HepG2 (cell line): ENCODE measurements around the gene CCM2. TPM values are rescaled to one million over a fixed set of nuclear protein-coding genes. Genes with fewer than 3 reads are reported as not detected.

ENCODE experiments used
- BATF2 ChIP-seq: sonication (generic); formaldehyde crosslinking; IDR thresholded peaks from 2 replicates; pipeline ENCODE4 v1.8.0; 2022; ENCODE audit warnings: mild to moderate bottlenecking, missing genetic modification reagents, moderate library complexity
- DMAP1 ChIP-seq: IDR thresholded peaks from 2 replicates; pipeline ENCODE4 v1.6.1; 2016
- FOSL2 ChIP-seq: sonication (generic); formaldehyde crosslinking; IDR thresholded peaks from 2 replicates; pipeline ENCODE4 v1.4.0; 2020; ENCODE audit warnings: missing genetic modification reagents
- FOXJ3 ChIP-seq: sonication (generic); formaldehyde crosslinking; IDR thresholded peaks from 2 replicates; pipeline ENCODE4 v1.4.0; 2020; ENCODE audit warnings: missing genetic modification reagents, mild to moderate bottlenecking, borderline replicate concordance
- GTF2F1 ChIP-seq: fragments of 150-350 bp; IDR thresholded peaks from 2 replicates; pipeline ENCODE4 v1.6.1; 2014; ENCODE audit warnings: low read length
- HDAC6 ChIP-seq: fragments of 200-600 bp; sonication (generic); IDR thresholded peaks from 2 replicates; pipeline ENCODE4 v1.7.0; 2017; ENCODE audit warnings: mild to moderate bottlenecking, antibody characterized with exemption, low read length, low read depth
- HMG20B ChIP-seq: conservative IDR thresholded peaks from 2 replicates; pipeline ENCODE4 v1.6.1; 2016; ENCODE audit warnings: missing genetic modification reagents, missing compliant biosample characterization
- JUNB ChIP-seq: sonication (generic); formaldehyde crosslinking; IDR thresholded peaks from 2 replicates; pipeline ENCODE4 v1.8.0; 2022; ENCODE audit warnings: missing genetic modification reagents, mild to moderate bottlenecking, borderline replicate concordance
- MAFF ChIP-seq: IDR thresholded peaks from 2 replicates; pipeline ENCODE4 v1.6.1; 2011; ENCODE audit warnings: low read depth, low read length, improper control_type of control experiment
- MAZ ChIP-seq, 2 experiments: sonication (generic) in 1 of 2; formaldehyde crosslinking in 1 of 2; IDR thresholded peaks; 2 replicates each; pipeline versions ENCODE4 v1.5.0 to v1.6.1; 2012 to 2020; ENCODE audit warnings: low read depth in 2 of 2, mild to moderate bottlenecking in 2 of 2, borderline replicate concordance in 1 of 2, improper control_type of control experiment in 1 of 2, low read length in 1 of 2, missing genetic modification reagents in 1 of 2, moderate library complexity in 1 of 2
- NONO ChIP-seq, 2 experiments: fragments of 450-650 bp in 1 of 2; sonication (generic) in 1 of 2; formaldehyde crosslinking in 1 of 2; IDR thresholded peaks in 1 of 2; conservative IDR thresholded peaks in 1 of 2; 2 replicates each; pipeline versions ENCODE4 v1.6.1 to v1.8.0; 2017 to 2022; ENCODE audit warnings: mild to moderate bottlenecking in 1 of 2, missing genetic modification reagents in 1 of 2, moderate library complexity in 1 of 2
- NRL ChIP-seq: sonication (generic); formaldehyde crosslinking; IDR thresholded peaks from 2 replicates; pipeline ENCODE4 v1.5.0; 2020; ENCODE audit warnings: missing genetic modification reagents, mild to moderate bottlenecking, moderate library complexity, borderline replicate concordance
- TEF ChIP-seq: sonication (generic); formaldehyde crosslinking; IDR thresholded peaks from 2 replicates; pipeline ENCODE4 v1.5.0; 2020; ENCODE audit warnings: missing genetic modification reagents
- ZKSCAN8 ChIP-seq: IDR thresholded peaks from 2 replicates; pipeline ENCODE4 v1.6.1; 2016; ENCODE audit warnings: borderline replicate concordance, missing genetic modification reagents, missing compliant biosample characterization
- ZMYM2 ChIP-seq: sonication (generic); formaldehyde crosslinking; IDR thresholded peaks from 2 replicates; pipeline ENCODE4 v1.8.0; 2022; ENCODE audit warnings: mild to moderate bottlenecking, missing genetic modification reagents
- ZNF296 ChIP-seq: sonication (generic); formaldehyde crosslinking; conservative IDR thresholded peaks from 2 replicates; pipeline ENCODE4 v1.5.0; 2020; ENCODE audit warnings: mild to moderate bottlenecking, missing genetic modification reagents
- ZNF333 ChIP-seq: sonication (generic); formaldehyde crosslinking; IDR thresholded peaks from 2 replicates; pipeline ENCODE4 v1.4.0; 2020; ENCODE audit warnings: mild to moderate bottlenecking, missing genetic modification reagents, borderline replicate concordance
- ZNF556 ChIP-seq: sonication (generic); formaldehyde crosslinking; IDR thresholded peaks from 2 replicates; pipeline ENCODE4 v1.4.0; 2020; ENCODE audit warnings: mild to moderate bottlenecking, missing genetic modification reagents, borderline replicate concordance
- ZNF558 ChIP-seq: sonication (generic); formaldehyde crosslinking; IDR thresholded peaks from 2 replicates; pipeline ENCODE4 v1.9.0; 2022; ENCODE audit warnings: mild to moderate bottlenecking, missing genetic modification reagents, borderline replicate concordance
- ZNF570 ChIP-seq: sonication (generic); formaldehyde crosslinking; IDR thresholded peaks from 2 replicates; pipeline ENCODE4 v1.4.0; 2020; ENCODE audit warnings: mild to moderate bottlenecking, missing genetic modification reagents, borderline replicate concordance
- ZNF781 ChIP-seq: sonication (generic); formaldehyde crosslinking; IDR thresholded peaks from 2 replicates; pipeline ENCODE4 v1.5.1; 2020; ENCODE audit warnings: borderline replicate concordance, mild to moderate bottlenecking, missing genetic modification reagents; ENCODE audit errors: not compliant biosample characterization
- ZSCAN31 ChIP-seq: sonication (generic); formaldehyde crosslinking; IDR thresholded peaks from 2 replicates; pipeline ENCODE4 v1.5.0; 2020; ENCODE audit warnings: low read depth, mild to moderate bottlenecking, missing genetic modification reagents
- polyA plus RNA-seq, 8 experiments: library from polyadenylated mRNA; depleted of rRNA in 3 of 8; stranded (reverse) in 7 of 8; unstranded in 1 of 8; fragments of >200 nt; fragmentation: Illumina TruSeq in 4 of 8; extraction: Trizol in 4 of 8; gene quantifications; 2 replicates each; pipeline versions ENCODE4 v1.2.1 to v1.2.3, GENCODE V29; 2011 to 2016; ENCODE audit warnings: low read depth in 4 of 8, missing spikeins in 1 of 8, mixed read lengths in 1 of 8; ENCODE audit not compliant: insufficient read depth in 1 of 8
- total RNA-seq, 5 experiments: library from RNA; depleted of rRNA; stranded (reverse); fragments of >200 nt; fragmentation: Illumina TruSeq; extraction: Trizol; gene quantifications; 2 replicates each; pipeline ENCODE4 v1.2.3, GENCODE V29; 2016; ENCODE audit warnings: low read depth in 1 of 5
- TF ChIP-seq, protein P1 (sequence below): sonication (generic); formaldehyde crosslinking; IDR thresholded peaks from 2 replicates; pipeline ENCODE4 v1.4.0; 2020; ENCODE audit warnings: missing genetic modification reagents

Gene CCM2
- total and polyA plus RNA-seq, 2 of the 13 experiments (the other 11 are each of a cell fraction or from before 2014, with no cell fraction given), result 13.7 to 15.8 TPM

- TF ChIP-seq MAZ (IDR thresholded peaks at IDR 0.05; ENCODE audit: borderline replicate concordance, low read depth, low read length), result no peak
- peak; percentile 43; the same call in 1 of the 2 replicates for TF ChIP-seq MAZ (CRISPR knock-in tag; IDR thresholded peaks at IDR 0.05; ENCODE audit: low read depth)
- TF ChIP-seq JUNB (CRISPR knock-in tag), result no peak
- TF ChIP-seq ZNF781 (CRISPR knock-in tag), result no peak
- no peak for TF ChIP-seq ZMYM2
- TF ChIP-seq ZNF556 (CRISPR knock-in tag), result no peak
- TF ChIP-seq HMG20B (CRISPR knock-in tag), result no peak
- TF ChIP-seq TEF (CRISPR knock-in tag), result no peak
- TF ChIP-seq, protein P1, sequence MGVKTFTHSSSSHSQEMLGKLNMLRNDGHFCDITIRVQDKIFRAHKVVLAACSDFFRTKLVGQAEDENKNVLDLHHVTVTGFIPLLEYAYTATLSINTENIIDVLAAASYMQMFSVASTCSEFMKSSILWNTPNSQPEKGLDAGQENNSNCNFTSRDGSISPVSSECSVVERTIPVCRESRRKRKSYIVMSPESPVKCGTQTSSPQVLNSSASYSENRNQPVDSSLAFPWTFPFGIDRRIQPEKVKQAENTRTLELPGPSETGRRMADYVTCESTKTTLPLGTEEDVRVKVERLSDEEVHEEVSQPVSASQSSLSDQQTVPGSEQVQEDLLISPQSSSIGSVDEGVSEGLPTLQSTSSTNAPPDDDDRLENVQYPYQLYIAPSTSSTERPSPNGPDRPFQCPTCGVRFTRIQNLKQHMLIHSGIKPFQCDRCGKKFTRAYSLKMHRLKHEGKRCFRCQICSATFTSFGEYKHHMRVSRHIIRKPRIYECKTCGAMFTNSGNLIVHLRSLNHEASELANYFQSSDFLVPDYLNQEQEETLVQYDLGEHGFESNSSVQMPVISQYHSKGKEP (CRISPR knock-in tag), result no peak
- TF ChIP-seq NONO (IDR thresholded peaks at IDR 0.05), result no peak
- no peak for TF ChIP-seq NONO (CRISPR knock-in tag; conservative IDR thresholded peaks at IDR 0.05)
- TF ChIP-seq ZNF570 (CRISPR knock-in tag), result no peak
- TF ChIP-seq MAFF, result no peak
- TF ChIP-seq FOSL2, result no peak
- TF ChIP-seq GTF2F1, result no peak
- TF ChIP-seq ZNF333 (CRISPR knock-in tag), result no peak
- no peak for TF ChIP-seq BATF2
- TF ChIP-seq ZNF558, result no peak
- 0 out of 2 replicates have a peak, but pooled peaks have one; percentile 55 for TF ChIP-seq ZSCAN31
- no peak for TF ChIP-seq NRL
- no peak for TF ChIP-seq HDAC6
- peak; percentile 62 for TF ChIP-seq DMAP1 (CRISPR knock-in tag)
- no peak for TF ChIP-seq ZNF296 (CRISPR knock-in tag)
- no peak for TF ChIP-seq FOXJ3
- TF ChIP-seq ZKSCAN8, result no peak
Observed at GRCh38 chr7:44967571-44968446, 32.2 kb upstream of the CCM2 start (continued).
